Brain microvascular endothelial cell (primary cell): ENCODE measurements around the gene ANK3.

Experiments
- DNase-seq: peaks from one replicate; pipeline ENCODE4 v3.0.0-alpha.2; 2020
- H3K27ac ChIP-seq: fragments of 250-450 bp; sonication (Bioruptor Pico); 2 replicates; pipeline ENCODE4 v1.5.1; 2020; ENCODE audit warnings: mild to moderate bottlenecking, moderate library complexity
- H3K27me3 ChIP-seq: fragments of 250-450 bp; sonication (Bioruptor Pico); replicated peaks from 2 replicates; pipeline ENCODE4 v1.5.1; 2020; ENCODE audit warnings: mild to moderate bottlenecking
- H3K36me3 ChIP-seq: fragments of 250-450 bp; sonication (Bioruptor Pico); replicated peaks from 2 replicates; pipeline ENCODE4 v1.5.1; 2020; ENCODE audit warnings: mild to moderate bottlenecking
- H3K4me3 ChIP-seq: 2 replicates; pipeline ENCODE4 v1.5.1; 2011; ENCODE audit warnings: low read depth, mild to moderate bottlenecking, control low read depth, low read length, moderate library complexity
- in situ Hi-C: cut with HindIII; loops from 2 replicates; pipeline ENCODE4 v1.10.0; 2017; ENCODE audit warnings: low sequenced_read_pairs, low pct_ligation_motif_present
- TF ChIP-seq, protein P1 (sequence below): IDR thresholded peaks from 2 replicates; pipeline ENCODE4 v1.5.1; 2011; ENCODE audit warnings: low read depth, mild to moderate bottlenecking, moderate library complexity, low read length, control low read depth, inconsistent platforms; ENCODE audit errors: missing control alignments

Gene ANK3

DNA sequence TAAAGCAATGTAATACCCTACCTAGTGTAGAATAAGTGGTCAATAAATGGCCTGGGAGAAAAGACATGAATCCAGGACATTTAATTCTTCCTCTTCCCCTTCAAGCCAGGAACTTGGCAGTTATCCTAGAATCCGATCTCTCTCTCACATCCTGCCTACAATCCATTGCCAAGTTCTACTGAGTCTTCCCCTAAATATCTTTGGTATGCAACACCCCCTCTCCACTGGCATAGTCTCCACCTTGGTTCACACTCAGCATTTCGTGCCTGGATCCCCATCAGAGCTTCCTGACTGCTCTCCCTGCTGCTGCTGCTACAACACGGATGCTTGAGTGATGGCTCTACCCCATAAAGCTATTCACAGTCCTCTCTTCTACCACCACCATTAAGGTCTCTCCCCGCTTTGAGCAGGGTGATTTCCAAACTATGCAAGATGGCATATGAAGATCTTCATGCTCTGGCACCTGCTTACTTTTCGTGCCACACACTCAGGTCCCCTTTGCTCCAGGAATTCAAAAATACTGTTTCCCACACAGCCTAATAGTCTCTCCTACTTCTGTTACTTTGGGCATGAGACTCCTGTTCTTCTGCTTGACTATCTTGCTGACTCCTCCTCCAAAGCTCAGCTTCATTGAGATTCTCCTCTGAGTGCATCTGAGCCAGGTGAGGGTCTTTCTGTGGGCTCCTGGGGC, 4.8 kb downstream of the ANK3 start:
- H3K27ac ChIP-seq: peak overlapping the region; percentile 70
- no peaks in the 10 kb centered on the region for H3K27me3 ChIP-seq
- no peak overlapping the region for H3K4me3 ChIP-seq
- peak; percentile 90 for DNase-seq
- in situ Hi-C loops: no loop called here
- TF ChIP-seq, protein P1, sequence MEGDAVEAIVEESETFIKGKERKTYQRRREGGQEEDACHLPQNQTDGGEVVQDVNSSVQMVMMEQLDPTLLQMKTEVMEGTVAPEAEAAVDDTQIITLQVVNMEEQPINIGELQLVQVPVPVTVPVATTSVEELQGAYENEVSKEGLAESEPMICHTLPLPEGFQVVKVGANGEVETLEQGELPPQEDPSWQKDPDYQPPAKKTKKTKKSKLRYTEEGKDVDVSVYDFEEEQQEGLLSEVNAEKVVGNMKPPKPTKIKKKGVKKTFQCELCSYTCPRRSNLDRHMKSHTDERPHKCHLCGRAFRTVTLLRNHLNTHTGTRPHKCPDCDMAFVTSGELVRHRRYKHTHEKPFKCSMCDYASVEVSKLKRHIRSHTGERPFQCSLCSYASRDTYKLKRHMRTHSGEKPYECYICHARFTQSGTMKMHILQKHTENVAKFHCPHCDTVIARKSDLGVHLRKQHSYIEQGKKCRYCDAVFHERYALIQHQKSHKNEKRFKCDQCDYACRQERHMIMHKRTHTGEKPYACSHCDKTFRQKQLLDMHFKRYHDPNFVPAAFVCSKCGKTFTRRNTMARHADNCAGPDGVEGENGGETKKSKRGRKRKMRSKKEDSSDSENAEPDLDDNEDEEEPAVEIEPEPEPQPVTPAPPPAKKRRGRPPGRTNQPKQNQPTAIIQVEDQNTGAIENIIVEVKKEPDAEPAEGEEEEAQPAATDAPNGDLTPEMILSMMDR: no peak
- no peaks in the 10 kb centered on the region for H3K36me3 ChIP-seq

DNA sequence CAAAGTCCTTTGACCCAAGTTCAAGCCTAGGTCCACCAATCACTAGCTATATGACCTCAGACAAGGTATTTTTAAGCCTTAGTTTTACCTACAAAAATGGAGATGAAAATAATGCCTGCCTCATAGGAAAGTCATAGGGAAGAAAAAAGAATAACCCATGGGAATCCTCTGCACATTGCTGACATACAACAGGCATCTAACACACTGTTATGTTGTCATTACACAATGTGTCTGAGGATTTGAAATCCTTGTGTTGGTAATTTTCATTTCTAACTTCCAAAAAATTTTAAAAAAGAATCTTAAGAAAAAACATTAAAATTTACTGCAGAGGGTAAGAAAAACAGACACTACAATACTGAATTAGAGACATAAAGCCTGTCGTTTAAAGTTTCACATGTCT, 5.7 kb downstream of the ANK3 start:
- no peaks in the 10 kb centered on the region for H3K27me3 ChIP-seq
- H3K27ac ChIP-seq: peak overlapping the region; percentile 70
- TF ChIP-seq, protein P1: no peak
- DNase-seq: no peak
- in situ Hi-C loops: no loop called here
- no peak overlapping the region for H3K4me3 ChIP-seq
- no peaks in the 10 kb centered on the region for H3K36me3 ChIP-seq

DNA sequence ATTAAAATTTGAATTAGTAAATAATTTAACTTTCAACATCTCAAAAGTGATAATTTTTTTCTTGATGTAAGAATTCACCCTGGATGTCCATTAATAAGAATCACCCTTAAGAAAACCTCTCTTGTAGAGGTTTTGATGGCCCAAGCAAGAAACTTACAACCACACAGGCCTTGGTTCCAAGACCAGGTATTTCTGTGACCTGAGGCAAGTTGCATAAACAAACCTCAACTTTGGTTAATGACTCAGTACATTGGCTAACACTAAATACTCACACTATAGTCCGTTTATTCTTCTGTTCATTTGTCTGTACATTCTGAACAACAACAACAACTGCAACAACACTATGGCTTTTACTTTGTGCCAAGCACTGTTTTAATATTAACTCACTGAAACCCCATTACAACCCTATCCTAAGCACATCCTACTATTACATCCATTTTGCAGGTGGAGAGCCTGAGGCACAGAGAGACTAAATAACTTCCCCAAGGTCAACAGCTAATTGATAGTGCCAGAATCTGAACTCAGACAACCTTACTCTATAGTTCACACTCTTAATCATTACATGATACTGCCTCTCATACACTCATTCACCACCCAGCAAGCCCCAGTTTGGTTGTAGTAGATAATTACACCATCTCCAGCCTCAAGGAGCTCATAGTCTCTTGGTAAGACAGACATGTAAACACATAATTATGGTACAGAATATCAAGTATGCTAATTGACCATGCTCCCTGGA, 6.6 kb downstream of the ANK3 start:
- in situ Hi-C loops: no loop called here
- no peak for DNase-seq

GRCh38 chr10:60380781-60381180, 8.9 kb downstream of the ANK3 start:
- Histone ChIP-seq H3K27me3 (no peaks in the 10 kb centered on the region), H3K4me3 (no peak overlapping the region), H3K27ac (no peak overlapping the region), H3K36me3 (no peaks in the 10 kb centered on the region)
- DNase-seq: no peak
- TF ChIP-seq, protein P1: no peak
- in situ Hi-C loops: no loop called here

More for the DNA sequence above, 6.6 kb downstream of the ANK3 start:
- Histone ChIP-seq H3K4me3 (no peak overlapping the region), H3K36me3 (no peaks in the 10 kb centered on the region), H3K27me3 (no peaks in the 10 kb centered on the region), H3K27ac (no peak overlapping the region)
- TF ChIP-seq, protein P1: no peak

GRCh38 chr10:60377955-60378354, 11.7 kb downstream of the ANK3 start:
- TF ChIP-seq, protein P1: no peak
- in situ Hi-C loops: no loop called here
- no peak overlapping the region for H3K4me3 ChIP-seq
- H3K36me3 ChIP-seq: no peaks in the 10 kb centered on the region
- no peak for DNase-seq
- H3K27ac ChIP-seq: no peak overlapping the region
- H3K27me3 ChIP-seq: no peaks in the 10 kb centered on the region

DNA sequence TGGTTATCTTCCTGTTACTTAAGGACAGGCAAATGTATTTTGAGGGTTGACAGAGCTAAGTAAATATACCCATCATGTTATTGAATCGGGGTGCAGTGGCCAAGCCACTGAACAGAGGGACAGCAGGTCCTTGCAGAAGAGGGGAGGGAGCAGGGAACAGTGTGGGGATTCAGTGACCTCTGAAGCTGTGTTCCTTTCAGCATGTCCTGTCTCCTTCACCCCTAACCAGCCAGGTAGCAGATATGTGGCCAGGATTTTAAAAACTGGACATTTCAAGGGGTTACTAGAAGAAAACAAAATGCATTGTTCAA, 12.7 kb downstream of the ANK3 start:
- no peaks in the 10 kb centered on the region for H3K36me3 ChIP-seq
- H3K27ac ChIP-seq: no peak overlapping the region
- in situ Hi-C loops: no loop called here
- H3K4me3 ChIP-seq: no peak overlapping the region
- no peak for DNase-seq
- H3K27me3 ChIP-seq: no peaks in the 10 kb centered on the region
- TF ChIP-seq, protein P1: no peak
